Endothelial cell (in vitro differentiated cells): ENCODE results near the gene TAGLN3. TPM values are rescaled to one million over a fixed set of nuclear protein-coding genes. Genes with fewer than 3 reads are reported as not detected.
"Not testable (repeated sequence)": the region's sequence is repeated elsewhere in the genome, so short reads cannot be mapped to it uniquely, and the experiment has no call there.

ENCODE experiments used
- DNase-seq: peaks from one replicate; pipeline ENCODE4 v3.0.0; 2021; ENCODE audit warnings: low spot score
- H3K27ac Mint-ChIP-seq: one replicate; pipeline ENCODE4 v1.8.0; 2021; ENCODE audit warnings: mixed read lengths, inconsistent platforms; ENCODE audit not compliant: unreplicated experiment
- H3K27me3 Mint-ChIP-seq: one replicate; pipeline ENCODE4 v1.8.0; 2021; ENCODE audit warnings: mild to moderate bottlenecking, moderate library complexity, mixed read lengths, inconsistent platforms; ENCODE audit not compliant: unreplicated experiment
- H3K36me3 Mint-ChIP-seq: one replicate; pipeline ENCODE4 v1.8.0; 2021; ENCODE audit warnings: mild to moderate bottlenecking, low read depth, mixed read lengths, inconsistent platforms; ENCODE audit not compliant: unreplicated experiment
- H3K4me1 Mint-ChIP-seq: one replicate; pipeline ENCODE4 v1.8.0; 2021; ENCODE audit warnings: mild to moderate bottlenecking, mixed read lengths, inconsistent platforms; ENCODE audit not compliant: unreplicated experiment
- H3K4me3 Mint-ChIP-seq: one replicate; pipeline ENCODE4 v1.8.0; 2021; ENCODE audit warnings: mild to moderate bottlenecking, mixed read lengths, inconsistent platforms; ENCODE audit not compliant: unreplicated experiment
- H3K9me3 Mint-ChIP-seq: one replicate; pipeline ENCODE4 v1.8.0; 2021; ENCODE audit warnings: mixed read lengths, inconsistent platforms; ENCODE audit not compliant: unreplicated experiment
- total RNA-seq: library from RNA; stranded (reverse); fragmentation: NEBNext Ultra II Directional; extraction: Animal tissue kit (Norgen Biotek cat#: 25700); gene quantifications from one replicate; pipeline ENCODE4 v1.2.1, GENCODE V29; 2021; ENCODE audit not compliant: unreplicated experiment
- TF ChIP-seq, protein P1 (sequence below): fragments of 200-600 bp; sonication (generic); IDR thresholded peaks from one replicate; pipeline ENCODE4 v1.5.0; 2021; ENCODE audit warnings: antibody characterized with exemption; ENCODE audit not compliant: unreplicated experiment

Gene TAGLN3
- total RNA-seq, 1 donor from 2014 or later: 0.72 TPM

DNA sequence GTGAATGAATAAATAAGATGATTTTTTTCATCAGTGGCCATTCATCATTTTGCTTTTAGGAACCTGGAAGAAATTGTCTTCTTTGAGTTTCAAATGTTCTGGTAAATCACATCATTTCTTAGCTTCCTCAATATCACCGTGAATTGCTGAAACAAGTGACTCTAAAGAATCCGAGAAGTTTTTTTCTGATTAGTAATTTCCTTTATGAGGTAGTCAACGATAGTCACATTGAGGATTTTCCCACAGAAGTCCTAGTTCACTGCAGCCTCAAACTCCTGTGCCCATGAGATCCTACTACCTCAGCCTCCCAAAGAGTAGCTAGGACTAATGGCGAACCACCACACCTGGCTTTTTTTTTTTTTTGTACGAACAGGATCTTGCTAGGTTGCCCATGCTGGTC, 32.2 kb downstream of the TAGLN3 start:
- H3K27ac Mint-ChIP-seq: no peak overlapping the region
- H3K4me1 Mint-ChIP-seq: no peaks in the 10 kb centered on the region
- TF ChIP-seq, protein P1, sequence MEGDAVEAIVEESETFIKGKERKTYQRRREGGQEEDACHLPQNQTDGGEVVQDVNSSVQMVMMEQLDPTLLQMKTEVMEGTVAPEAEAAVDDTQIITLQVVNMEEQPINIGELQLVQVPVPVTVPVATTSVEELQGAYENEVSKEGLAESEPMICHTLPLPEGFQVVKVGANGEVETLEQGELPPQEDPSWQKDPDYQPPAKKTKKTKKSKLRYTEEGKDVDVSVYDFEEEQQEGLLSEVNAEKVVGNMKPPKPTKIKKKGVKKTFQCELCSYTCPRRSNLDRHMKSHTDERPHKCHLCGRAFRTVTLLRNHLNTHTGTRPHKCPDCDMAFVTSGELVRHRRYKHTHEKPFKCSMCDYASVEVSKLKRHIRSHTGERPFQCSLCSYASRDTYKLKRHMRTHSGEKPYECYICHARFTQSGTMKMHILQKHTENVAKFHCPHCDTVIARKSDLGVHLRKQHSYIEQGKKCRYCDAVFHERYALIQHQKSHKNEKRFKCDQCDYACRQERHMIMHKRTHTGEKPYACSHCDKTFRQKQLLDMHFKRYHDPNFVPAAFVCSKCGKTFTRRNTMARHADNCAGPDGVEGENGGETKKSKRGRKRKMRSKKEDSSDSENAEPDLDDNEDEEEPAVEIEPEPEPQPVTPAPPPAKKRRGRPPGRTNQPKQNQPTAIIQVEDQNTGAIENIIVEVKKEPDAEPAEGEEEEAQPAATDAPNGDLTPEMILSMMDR: no peak
- no peaks in the 10 kb centered on the region for H3K9me3 Mint-ChIP-seq
- H3K27me3 Mint-ChIP-seq: no peaks in the 10 kb centered on the region
- H3K36me3 Mint-ChIP-seq: no peaks in the 10 kb centered on the region
- H3K4me3 Mint-ChIP-seq: no peak overlapping the region
- no peak for DNase-seq

GRCh38 chr3:112032098-112032731, 33.5 kb downstream of the TAGLN3 start:
- Mint-ChIP-seq H3K27ac (no peak overlapping the region), H3K27me3 (no peaks in the 10 kb centered on the region), H3K36me3 (no peaks in the 10 kb centered on the region), H3K9me3 (no peaks in the 10 kb centered on the region), H3K4me1 (no peaks in the 10 kb centered on the region), H3K4me3 (no peak overlapping the region)
- TF ChIP-seq, protein P1: no peak
- DNase-seq: no peak

- Mint-ChIP-seq H3K27ac (no peak within 1 kb of the TSS), H3K36me3 (no peaks in the 10 kb centered on the region), H3K27me3 (no peaks in the 10 kb centered on the region), H3K4me1 (no peaks in the 10 kb centered on the region), H3K9me3 (no peaks in the 10 kb centered on the region), H3K4me3 (no peak within 1 kb of the TSS)
- TF ChIP-seq, protein P1: no peak
- DNase-seq: no peak
Measured at GRCh38 chr3:112034436-112034835, 35.7 kb downstream of the TAGLN3 start, which contains the start of gene TMPRSS7. Gene TMPRSS7, plus strand, starts transcription at chr3:112034736. Its CDS starts 110 bp downstream, at chr3:112034846.

GRCh38 chr3:112035241-112035640, 36.5 kb downstream of the TAGLN3 start:
- no peak for DNase-seq
- Mint-ChIP-seq H3K4me1 (peaks cover 4% of the 10 kb centered on the region), H3K27me3 (no peaks in the 10 kb centered on the region), H3K9me3 (no peaks in the 10 kb centered on the region), H3K4me3 (no peak overlapping the region), H3K27ac (no peak overlapping the region), H3K36me3 (no peaks in the 10 kb centered on the region)
- TF ChIP-seq, protein P1: no peak

GRCh38 chr3:112037194-112037593, 38.5 kb downstream of the TAGLN3 start:
- H3K4me3 Mint-ChIP-seq, H3K36me3 Mint-ChIP-seq, H3K27ac Mint-ChIP-seq, H3K9me3 Mint-ChIP-seq, H3K27me3 Mint-ChIP-seq, DNase-seq: not testable (repeated sequence)
- H3K4me1 Mint-ChIP-seq: peaks cover 14% of the 10 kb centered on the region
